ENCODE results near the gene TTLL3.

GRCh38 chr3:9782770-9783169 is 27.3 kb upstream of the TTLL3 start:
- TF ChIP-seq, protein P1, sequence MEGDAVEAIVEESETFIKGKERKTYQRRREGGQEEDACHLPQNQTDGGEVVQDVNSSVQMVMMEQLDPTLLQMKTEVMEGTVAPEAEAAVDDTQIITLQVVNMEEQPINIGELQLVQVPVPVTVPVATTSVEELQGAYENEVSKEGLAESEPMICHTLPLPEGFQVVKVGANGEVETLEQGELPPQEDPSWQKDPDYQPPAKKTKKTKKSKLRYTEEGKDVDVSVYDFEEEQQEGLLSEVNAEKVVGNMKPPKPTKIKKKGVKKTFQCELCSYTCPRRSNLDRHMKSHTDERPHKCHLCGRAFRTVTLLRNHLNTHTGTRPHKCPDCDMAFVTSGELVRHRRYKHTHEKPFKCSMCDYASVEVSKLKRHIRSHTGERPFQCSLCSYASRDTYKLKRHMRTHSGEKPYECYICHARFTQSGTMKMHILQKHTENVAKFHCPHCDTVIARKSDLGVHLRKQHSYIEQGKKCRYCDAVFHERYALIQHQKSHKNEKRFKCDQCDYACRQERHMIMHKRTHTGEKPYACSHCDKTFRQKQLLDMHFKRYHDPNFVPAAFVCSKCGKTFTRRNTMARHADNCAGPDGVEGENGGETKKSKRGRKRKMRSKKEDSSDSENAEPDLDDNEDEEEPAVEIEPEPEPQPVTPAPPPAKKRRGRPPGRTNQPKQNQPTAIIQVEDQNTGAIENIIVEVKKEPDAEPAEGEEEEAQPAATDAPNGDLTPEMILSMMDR (IDR thresholded peaks at IDR 0.05; ENCODE audit: insufficient read depth, low read length, poor library complexity, severe bottlenecking), result no peak
- TF ChIP-seq EZH2phosphoT487 (conservative IDR thresholded peaks at IDR 0.05; ENCODE audit: low read length), result no peak

Measured in SU-DHL-6 (cell line).